Upper lobe of left lung (tissue), 4 donors: ENCODE data around the gene TCP11.

Source experiments
- CTCF ChIP-seq, 6 experiments: fragments of 450-650 bp in 4 of 6; fragments of 200-600 bp in 2 of 6; sonication (generic) in 2 of 6; IDR thresholded peaks; one replicate each; pipeline ENCODE4 v1.5.1; 2016 to 2019; ENCODE audit warnings: antibody characterized with exemption in 6 of 6
- POLR2A ChIP-seq, 4 donors: fragments of 450-650 bp; IDR thresholded peaks; one replicate each; pipeline ENCODE4 v1.5.1; 2016 to 2017; ENCODE audit warnings: antibody characterized with exemption in 4 of 4, mild to moderate bottlenecking in 2 of 4
- POLR2AphosphoS5 ChIP-seq, 2 donors: sonication (generic); formaldehyde crosslinking; IDR thresholded peaks; one replicate each; pipeline ENCODE4 v1.5.1; 2017; ENCODE audit warnings: antibody characterized with exemption in 2 of 2

- TF ChIP-seq CTCF (IDR thresholded peaks at IDR 0.05), result no peak
- TF ChIP-seq POLR2A (IDR thresholded peaks at IDR 0.05), result no peak
- TF ChIP-seq POLR2AphosphoS5 (IDR thresholded peaks at IDR 0.05), result no peak
These were observed 35.3 kb upstream of the TCP11 start for GRCh38 chr6:35176301-35177024.
